HTR-8/SVneo (cell line): ENCODE data around the gene LPIN1.
"Not testable (repeated sequence)": the region's sequence is repeated elsewhere in the genome, so short reads cannot be mapped to it uniquely, and the experiment has no call there.

Experiments
- DNase-seq: peaks from one replicate; pipeline ENCODE4 v3.0.0; 2011; ENCODE audit warnings: low spot score, mixed read lengths; ENCODE audit not compliant: insufficient read length
- FAIRE-seq: peaks from 2 replicates; lab custom pipeline; 2011; peaks lifted over from hg19 to GRCh38; lab: Jason Lieb, UNC

The LPIN1 gene

DNA sequence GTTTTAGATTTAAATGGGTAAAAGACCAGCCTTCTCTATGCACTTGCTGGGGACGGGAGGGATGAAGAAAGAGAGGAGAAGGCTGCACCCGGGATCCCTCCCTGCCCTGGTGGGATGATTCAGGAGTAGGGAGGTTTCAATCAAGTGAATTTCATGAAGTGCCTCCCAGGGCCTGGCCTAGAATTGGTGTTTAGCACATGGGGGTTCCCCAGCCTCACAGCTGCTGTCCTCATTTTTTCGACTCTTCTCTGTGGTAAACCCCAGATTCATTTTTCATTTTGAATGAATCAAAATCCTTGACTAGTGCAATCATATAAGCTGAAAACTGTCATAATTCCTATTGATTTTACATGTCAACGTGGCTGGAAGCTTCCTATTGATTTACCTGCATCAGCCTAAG is 81.1 kb downstream of the LPIN1 start:
- no peak for DNase-seq
- no peak for FAIRE-seq

DNA sequence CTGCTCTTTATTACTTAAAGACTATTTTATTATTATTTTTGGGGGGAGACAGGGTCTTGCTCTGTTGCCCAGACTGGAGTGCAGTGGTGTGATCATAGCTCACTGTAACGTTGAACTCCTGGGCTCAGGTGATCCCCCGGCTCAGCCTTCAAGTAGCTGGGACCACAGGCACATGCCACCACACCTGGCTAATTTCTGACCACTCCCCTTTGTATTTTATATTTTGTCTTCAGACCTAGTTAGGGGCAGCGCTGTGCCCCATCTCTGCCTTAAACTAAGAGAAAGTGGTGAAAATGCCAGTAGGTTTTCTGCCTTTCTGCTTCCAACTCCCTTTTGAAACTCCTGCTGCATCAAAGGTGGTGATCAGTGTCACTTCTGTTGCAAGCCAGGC is 82.5 kb downstream of the LPIN1 start:
- DNase-seq (no peak), FAIRE-seq (no peak)

DNA sequence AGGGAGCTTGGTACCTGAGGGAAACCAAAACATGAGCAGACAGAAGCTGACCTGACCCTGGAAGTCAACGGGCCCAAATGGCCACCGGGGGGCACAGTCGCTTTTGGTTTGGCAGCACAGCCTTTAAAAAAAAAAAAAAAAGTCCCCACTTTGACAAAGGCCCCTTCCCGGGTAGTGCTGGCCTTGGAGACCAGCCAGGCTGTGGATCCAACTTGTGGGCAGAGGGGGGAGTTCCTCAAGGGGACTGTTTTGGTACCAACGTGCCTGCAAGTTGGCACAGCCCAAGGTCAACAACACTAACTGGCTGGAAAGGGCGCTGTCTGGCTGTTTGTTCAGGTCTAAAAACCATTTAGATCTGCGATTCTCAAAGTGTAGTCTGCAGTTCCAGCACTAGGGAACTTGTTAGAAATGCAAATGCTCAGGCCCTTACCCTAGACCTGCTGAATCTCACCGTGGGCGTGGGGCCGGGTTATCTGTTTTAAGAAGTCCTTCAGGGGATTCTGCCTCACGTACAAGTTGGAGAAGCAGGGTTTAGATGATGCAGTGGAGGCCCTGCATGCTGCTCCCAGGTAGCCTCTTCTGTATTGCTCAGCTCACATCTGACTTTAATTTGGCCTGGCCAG is 83.0 kb downstream of the LPIN1 start:
- FAIRE-seq (no peak), DNase-seq (peak; percentile 67)

DNA sequence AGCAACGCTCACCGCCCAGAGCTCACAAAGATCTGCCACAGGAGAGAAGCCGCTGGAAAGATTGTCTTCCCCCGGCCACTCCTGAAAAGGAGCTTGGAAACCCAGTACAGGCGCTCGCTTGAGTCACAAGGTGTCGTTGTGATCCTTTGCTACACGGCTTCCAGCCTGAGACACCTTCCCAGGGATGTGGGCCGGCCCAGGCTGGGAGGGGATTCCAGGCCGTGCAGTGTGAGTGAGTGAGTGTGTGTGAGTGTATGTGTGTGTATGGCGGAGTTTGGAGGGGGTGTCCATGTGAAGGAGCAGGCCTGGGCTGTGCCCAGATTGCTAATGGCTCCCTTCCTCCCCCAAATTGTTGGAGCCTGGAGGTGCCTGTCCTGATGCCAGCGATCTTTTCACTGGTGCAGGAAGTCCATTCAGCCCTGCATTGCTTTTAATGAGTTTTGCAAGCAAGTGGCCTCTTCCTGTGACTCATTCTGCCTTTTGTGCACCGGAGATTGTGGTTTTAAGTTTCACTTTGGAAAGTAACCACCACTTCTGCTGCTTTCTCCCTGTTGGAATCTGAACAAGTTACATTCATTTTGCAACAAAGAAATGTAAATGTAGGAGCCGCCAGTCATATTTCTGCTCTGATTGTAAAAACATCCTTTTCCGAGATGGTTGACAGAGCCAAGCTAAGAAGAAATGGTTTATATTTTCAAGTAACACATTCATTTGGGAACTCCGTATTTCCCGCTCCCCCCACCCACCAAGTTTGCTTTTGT is 83.7 kb downstream of the LPIN1 start:
- DNase-seq: peak; percentile 91
- FAIRE-seq: no peak

DNA sequence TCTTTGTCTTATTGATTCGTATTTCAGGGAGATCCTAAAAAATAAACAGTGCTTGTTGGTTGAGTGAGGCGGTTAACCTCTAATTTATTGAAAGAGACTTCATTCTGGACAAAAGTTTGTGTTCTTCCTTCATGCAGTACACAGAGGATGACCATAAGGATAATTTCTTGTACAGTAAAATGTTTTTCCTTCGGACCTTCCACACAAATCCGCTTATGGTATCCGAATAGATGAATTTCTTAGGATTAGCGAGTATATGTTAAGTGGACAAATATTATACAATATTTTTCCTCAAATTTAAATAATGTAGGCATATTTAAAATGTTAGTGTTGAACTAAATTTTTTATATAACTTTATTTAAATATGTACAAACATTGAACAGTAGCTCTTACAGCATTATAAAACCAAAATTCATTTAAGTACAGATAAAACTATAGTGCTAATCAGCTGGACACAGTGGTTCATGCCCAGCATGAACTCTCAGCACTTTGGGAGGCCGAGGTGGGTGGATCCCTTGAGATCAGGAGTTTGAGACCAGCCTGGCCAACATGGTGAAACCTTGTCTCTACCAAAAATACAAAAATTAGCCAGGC is 84.4 kb downstream of the LPIN1 start:
- FAIRE-seq (no peak), DNase-seq (peak; percentile 9)

DNA sequence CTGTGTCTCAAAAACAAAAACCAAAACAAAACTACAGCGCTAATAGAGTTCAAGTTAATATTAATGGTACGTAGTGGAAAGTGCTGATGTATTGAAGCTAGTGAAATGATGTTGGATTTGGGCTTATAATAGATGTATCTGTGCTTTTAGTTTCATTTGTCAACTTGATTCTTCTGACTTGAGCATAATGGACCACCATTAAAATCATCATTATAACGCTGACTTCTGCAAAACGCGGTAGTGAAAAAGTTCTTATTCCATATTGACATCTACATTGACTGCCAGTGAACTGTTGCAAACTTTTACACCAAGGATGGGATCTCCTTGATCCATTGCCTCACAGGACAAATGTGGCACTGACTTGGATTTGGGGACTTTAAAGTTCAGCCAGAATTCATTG is 85.0 kb downstream of the LPIN1 start:
- no peak for FAIRE-seq
- DNase-seq: no peak

DNA sequence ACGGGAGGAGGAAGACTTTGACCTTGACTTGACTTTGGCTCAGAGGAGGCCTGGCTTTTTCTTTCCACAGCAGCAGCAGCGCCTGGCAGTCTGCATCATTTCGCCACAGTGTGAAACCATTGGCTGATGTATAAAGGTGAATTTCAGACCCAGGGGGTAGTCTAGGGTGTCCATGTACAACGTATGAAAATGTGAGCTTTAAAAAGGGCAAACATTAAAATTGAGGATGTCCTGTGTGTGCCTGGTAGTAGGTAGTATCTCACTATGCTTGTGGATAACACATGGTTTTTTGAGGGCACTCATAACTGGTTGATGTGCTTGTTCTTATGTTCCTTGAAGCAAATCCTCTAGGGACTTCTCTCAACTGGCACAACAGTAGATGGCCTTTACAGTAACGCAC is 86.1 kb downstream of the LPIN1 start:
- DNase-seq (no peak), FAIRE-seq (no peak)

DNA sequence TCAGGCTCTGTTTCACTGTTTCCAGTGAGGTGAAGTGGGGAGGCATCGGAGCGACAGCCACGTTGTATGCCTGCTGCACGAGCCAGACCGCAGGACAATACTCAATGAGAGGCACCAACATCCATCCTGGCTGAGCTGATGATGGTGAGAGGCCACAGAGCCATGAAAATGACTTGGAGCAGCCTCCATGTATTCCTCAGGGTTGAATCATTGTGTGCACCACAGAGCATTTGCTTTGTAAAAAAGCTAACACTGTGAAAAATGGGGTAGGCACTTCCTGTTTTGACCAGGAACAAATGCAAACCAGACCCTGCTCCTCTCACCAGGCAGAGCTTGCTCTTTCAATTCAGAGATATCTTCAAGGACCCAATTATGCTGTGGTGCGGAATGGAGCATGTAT is 87.2 kb downstream of the LPIN1 start:
- FAIRE-seq: no peak
- DNase-seq: no peak

GRCh38 chr2:11835403-11835802 is 89.0 kb downstream of the LPIN1 start:
- no peak for DNase-seq
- no peak for FAIRE-seq

DNA sequence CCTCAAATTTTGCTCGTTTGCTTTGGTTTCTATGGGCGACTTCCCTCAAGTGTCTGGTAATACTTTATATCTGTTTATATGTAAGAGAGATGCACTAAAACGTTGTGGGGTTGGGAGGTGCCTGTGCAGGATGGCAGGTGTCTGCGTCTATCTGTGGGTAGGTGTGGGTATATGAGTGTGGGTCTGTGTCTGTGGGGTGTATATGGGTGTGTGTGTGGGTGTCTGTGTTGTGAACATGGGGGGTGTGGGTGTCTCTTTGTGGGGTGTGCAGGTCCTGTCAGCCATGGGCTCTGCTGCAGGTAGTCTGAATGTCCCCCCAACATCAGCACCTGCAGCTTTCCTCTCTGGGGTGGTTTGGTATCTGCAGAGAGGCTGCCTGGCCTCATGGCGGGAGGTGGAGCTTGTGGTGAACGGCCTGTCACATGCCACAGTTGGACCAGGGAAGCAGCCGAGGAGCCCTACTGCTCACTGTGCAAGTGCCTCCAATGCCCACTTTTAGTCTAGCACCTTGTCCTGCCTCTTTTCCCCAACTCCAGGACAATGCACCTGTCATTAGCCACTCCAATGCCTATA is 90.3 kb downstream of the LPIN1 start:
- no peak for DNase-seq
- FAIRE-seq: no peak

DNA sequence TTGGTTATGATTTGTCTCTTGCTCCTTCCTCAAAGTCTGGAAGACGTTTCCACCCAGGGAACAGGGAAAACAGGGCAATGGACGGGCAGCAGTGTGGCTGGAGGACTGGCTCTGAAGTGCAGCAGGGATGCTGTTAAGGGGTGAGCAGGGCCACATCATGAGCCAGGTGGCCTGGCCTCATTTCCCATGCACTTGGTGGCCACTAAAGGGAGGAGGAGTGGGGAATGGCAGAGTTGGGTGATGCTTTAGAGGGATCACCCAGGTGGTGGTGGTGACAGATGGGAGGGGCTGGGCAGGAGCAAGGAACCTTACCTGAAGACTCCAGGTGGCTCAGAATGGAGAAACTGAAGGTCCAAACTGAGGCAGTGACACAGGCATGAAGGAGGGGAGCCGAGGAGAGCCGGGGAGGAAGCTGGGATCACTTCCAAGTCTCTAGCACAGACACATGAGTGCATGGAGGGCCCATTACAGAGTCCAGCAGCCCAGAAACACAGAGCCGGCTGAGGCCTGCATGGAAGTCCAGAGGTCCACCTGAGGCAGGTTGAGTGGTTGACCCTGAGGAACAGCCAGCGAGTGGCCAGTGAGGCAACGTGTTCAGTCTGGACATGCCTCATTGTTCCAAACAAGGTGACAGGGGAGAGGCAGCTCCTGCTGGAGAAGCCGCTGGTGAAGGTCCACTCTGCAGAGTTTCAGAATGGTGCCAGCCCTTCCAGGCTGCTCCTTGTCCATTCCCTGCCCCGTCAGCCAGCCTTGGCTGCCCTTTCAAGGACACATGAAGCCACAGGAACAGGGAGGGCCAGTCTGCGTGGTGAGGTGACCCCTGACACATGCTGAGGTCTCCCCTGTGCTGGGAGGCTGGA is 91.7 kb downstream of the LPIN1 start:
- no peak for DNase-seq
- no peak for FAIRE-seq

DNA sequence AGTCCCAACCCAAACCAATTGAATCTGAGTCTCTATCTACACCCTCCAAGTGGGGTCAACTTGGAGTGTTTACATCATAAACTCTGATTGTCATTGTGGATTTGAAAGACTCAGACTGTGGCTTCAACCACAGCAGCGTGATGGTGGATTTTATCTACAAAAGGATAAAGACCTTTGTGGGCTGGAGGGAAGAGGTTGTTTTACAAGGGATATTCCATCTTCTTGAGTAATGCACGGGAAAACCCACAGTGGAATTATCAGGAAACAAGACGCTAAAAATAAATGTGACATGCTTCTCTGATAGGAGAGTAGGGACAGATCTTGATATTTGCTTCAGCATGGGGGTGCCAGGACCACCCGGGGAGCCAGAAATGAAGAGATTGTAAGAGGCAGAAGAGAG is 93.5 kb downstream of the LPIN1 start:
- no peak for DNase-seq
- FAIRE-seq: no peak

DNA sequence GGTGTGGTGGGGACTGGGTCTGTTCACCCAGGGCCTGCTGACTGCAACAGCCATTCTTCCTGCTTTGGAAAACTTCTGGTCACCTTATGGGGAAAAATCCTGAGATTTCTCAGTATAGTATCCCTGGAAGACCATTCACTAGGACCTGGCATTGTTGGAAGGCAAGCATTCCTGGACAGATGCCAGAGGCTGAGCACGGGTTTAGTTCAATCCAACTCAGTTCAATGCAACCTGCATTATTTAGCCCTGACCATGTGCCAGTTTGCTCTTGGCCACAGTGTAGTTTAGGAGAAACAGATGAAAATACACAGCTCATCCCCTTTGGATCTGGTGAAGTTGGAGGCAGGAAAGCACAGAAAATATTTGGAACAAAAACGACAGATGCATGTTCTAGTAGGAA is 95.9 kb downstream of the LPIN1 start:
- FAIRE-seq (no peak), DNase-seq (no peak)

DNA sequence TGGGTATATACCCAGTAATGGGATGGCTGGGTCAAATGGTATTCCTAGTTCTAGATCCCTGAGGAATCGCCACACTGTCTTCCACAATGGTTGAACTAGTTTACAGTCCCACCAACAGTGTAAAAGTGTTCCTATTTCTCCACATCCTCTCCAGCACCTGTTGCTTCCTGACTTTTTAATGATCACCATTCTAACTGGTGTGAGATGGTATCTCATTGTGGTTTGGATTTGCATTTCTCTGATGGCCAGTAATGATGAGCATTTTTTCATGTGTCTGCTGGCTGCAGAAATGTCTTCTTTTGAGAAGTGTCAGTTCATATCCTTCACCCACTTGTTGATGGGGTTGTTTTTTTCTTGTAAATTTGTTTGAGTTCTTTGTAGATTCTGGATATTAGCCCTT is 98.4 kb downstream of the LPIN1 start:
- FAIRE-seq, DNase-seq: not testable (repeated sequence)

GRCh38 chr2:11847935-11848334 is 101.5 kb downstream of the LPIN1 start:
- DNase-seq, FAIRE-seq: not testable (repeated sequence)

DNA sequence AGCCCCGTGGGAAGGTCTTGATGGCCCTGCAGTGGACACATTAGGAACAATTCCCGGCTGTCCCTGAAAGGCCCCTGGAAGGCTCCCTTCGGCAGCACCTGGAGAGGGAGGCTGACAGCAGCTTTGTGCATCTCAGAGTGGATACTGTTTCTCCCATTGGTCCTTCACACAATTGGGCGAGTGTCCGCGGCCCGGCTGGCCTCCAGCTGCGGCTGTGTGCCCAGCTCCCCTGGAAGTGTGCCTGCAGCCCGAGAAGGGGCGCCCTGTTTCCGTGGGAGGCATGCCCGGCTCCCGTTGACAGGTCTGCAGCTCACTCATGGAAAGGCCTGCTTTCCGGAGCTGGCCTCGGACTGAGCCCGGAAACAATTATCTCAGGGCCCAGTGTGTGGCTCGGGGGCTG is 103.7 kb downstream of the LPIN1 start:
- DNase-seq (no peak), FAIRE-seq (no peak)

DNA sequence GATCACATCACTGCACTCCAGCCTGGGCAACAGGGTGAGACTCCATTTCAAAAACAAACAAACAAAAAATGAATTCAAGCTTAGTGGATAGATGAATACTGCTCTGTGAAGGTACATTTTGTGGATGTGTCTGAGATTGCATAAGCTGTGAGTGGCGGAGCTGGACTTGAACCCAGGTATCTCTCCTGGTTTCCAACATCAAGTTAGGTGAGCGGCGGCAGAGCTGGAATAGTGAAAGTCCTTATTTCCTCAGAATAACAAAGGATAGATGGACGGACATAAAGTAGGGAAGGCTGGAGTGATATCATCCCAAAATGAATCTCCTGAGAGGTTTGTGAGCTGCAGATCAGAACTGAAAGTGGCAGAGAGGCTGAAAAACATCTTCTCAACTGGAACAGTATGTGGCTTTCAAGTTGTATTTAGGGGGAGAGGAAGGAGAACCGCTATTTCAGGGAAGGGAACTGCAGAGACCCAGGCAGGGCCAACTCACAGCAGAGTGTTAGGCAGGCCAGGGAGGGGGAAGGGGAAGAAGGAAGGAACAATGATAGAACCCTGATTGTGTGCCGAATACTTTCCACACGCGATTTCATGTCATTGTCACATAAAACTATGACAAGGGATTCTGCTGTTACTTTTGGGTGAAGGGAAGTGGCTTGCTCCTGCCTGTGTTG is 106.2 kb downstream of the LPIN1 start:
- no peak for DNase-seq
- FAIRE-seq: no peak

DNA sequence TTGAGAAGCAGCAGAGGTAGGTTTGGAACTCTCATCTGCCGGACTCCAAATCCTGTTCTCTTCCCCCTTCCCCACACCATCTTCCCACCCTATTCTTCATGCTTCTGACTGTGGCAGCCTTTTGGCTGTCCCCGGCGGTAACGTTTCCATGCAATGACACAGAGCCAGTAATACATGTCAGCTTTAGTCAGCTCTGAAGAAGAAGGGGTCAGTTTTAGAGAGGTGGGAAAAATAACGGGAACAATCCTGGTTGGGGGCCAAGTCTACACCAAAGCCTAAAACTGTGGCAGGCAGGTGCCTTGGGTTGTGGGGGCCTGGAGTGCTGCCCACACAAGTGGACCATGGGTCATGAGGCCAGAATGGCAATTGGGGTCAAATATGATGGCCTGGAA is 106.8 kb downstream of the LPIN1 start:
- no peak for FAIRE-seq
- DNase-seq: no peak

- FAIRE-seq (no peak), DNase-seq (no peak)
These were observed 108.8 kb downstream of the LPIN1 start for GRCh38 chr2:11855064-11855760.
